Nephron progenitor cell (in vitro differentiated cells): ENCODE results near the gene GNPDA2.
A peak's percentile ranks its signal among the peaks of the same experiment; 100 is the strongest.

Experiments
- DNase-seq: peaks from one replicate; pipeline ENCODE4 v3.0.0; 2021
- H3K27ac Mint-ChIP-seq: 2 replicates; pipeline ENCODE4 v1.8.0; 2021; ENCODE audit warnings: mild to moderate bottlenecking, moderate library complexity, mixed read lengths
- H3K27me3 Mint-ChIP-seq: 2 replicates; pipeline ENCODE4 v1.8.0; 2021; ENCODE audit warnings: mild to moderate bottlenecking, low read depth, mixed read lengths; ENCODE audit not compliant: poor library complexity
- H3K36me3 Mint-ChIP-seq: 2 replicates; pipeline ENCODE4 v1.8.0; 2021; ENCODE audit warnings: low read depth, mixed read lengths
- H3K4me1 Mint-ChIP-seq: 2 replicates; pipeline ENCODE4 v1.8.0; 2021; ENCODE audit warnings: mixed read lengths
- H3K4me3 Mint-ChIP-seq: 2 replicates; pipeline ENCODE4 v1.8.0; 2021; ENCODE audit warnings: mild to moderate bottlenecking, moderate library complexity, mixed read lengths
- H3K9me3 Mint-ChIP-seq: 2 replicates; pipeline ENCODE4 v1.8.0; 2021; ENCODE audit warnings: mild to moderate bottlenecking, moderate library complexity, mixed read lengths
- CTCF ChIP-seq: fragments of 200-600 bp; sonication (generic); IDR thresholded peaks from 2 replicates; pipeline ENCODE4 v1.5.0; 2021; ENCODE audit warnings: antibody characterized with exemption

Gene GNPDA2

GRCh38 chr4:44727471-44727870 is 1.1 kb upstream of the GNPDA2 start:
- peak overlapping the region; percentile 99 for H3K4me3 Mint-ChIP-seq
- peaks cover 32% of the 10 kb centered on the region for H3K4me1 Mint-ChIP-seq
- H3K27ac Mint-ChIP-seq, result no peak overlapping the region
- H3K27me3 Mint-ChIP-seq, result peaks cover 12% of the 10 kb centered on the region
- TF ChIP-seq CTCF, result no peak
- no peak for DNase-seq
- no peaks in the 10 kb centered on the region for H3K36me3 Mint-ChIP-seq
- no peaks in the 10 kb centered on the region for H3K9me3 Mint-ChIP-seq

DNA sequence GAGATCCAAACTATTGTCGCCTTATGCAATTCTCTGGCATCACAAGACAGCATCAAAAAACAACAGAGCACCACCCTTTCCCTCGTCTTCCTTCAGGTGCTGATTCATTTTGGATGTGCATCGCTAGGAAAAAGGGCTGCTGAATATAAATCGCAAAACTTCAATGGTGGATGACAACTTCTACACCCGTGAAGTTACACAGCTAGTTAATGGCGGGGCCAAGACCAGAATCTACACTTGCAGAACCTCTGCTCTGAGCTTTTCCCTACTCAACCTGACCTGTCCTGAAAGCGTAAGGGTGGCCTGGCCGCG is 674 bp downstream of the GNPDA2 start:
- no peaks in the 10 kb centered on the region for H3K9me3 Mint-ChIP-seq
- H3K4me1 Mint-ChIP-seq, result peaks cover 32% of the 10 kb centered on the region
- peak overlapping the region; percentile 99 for H3K4me3 Mint-ChIP-seq
- H3K27ac Mint-ChIP-seq, result peak overlapping the region; percentile 96
- peaks cover 12% of the 10 kb centered on the region for H3K27me3 Mint-ChIP-seq
- DNase-seq, result no peak
- peaks cover 4% of the 10 kb centered on the region for H3K36me3 Mint-ChIP-seq
- TF ChIP-seq CTCF, result no peak

DNA sequence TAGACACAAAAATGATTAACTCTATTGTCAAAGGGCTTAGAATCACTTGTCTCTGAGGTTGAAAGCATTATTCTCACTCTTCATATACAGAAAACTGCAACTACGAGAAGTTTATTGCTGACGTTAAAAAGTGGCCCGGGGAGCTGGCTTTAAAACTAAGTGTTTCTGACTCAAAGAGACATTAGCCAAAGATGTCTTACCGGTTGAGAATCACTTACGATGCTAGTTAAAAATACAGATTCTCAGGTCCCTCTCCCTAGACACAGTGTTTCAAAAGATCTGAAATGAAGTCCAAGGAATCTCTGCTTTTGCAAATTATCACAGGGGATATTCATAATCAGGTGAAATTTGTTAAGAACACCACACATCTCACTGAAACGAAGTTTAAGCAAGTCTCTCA is 1.2 kb downstream of the GNPDA2 start:
- DNase-seq, result no peak
- H3K4me3 Mint-ChIP-seq, result peak overlapping the region; percentile 99
- H3K36me3 Mint-ChIP-seq, result peaks cover 4% of the 10 kb centered on the region
- peaks cover 32% of the 10 kb centered on the region for H3K4me1 Mint-ChIP-seq
- peak overlapping the region; percentile 96 for H3K27ac Mint-ChIP-seq
- TF ChIP-seq CTCF, result no peak
- H3K27me3 Mint-ChIP-seq, result peaks cover 10% of the 10 kb centered on the region
- H3K9me3 Mint-ChIP-seq, result no peaks in the 10 kb centered on the region

GRCh38 chr4:44722001-44722400 is 4.4 kb downstream of the GNPDA2 start:
- Mint-ChIP-seq H3K27me3 (peaks cover 2% of the 10 kb centered on the region), H3K4me3 (no peak overlapping the region), H3K27ac (no peak overlapping the region), H3K36me3 (peaks cover 4% of the 10 kb centered on the region), H3K4me1 (peaks cover 31% of the 10 kb centered on the region), H3K9me3 (no peaks in the 10 kb centered on the region)
- TF ChIP-seq CTCF, result no peak
- no peak for DNase-seq

- no peak for TF ChIP-seq CTCF
- DNase-seq, result no peak
- Mint-ChIP-seq H3K27ac (no peak overlapping the region), H3K36me3 (peaks cover 4% of the 10 kb centered on the region), H3K27me3 (peaks cover 2% of the 10 kb centered on the region), H3K4me3 (no peak overlapping the region), H3K4me1 (peaks cover 19% of the 10 kb centered on the region), H3K9me3 (no peaks in the 10 kb centered on the region)
These were observed 6.0 kb downstream of the GNPDA2 start for GRCh38 chr4:44720371-44720770.

- TF ChIP-seq CTCF, result no peak
- Mint-ChIP-seq H3K36me3 (peaks cover 13% of the 10 kb centered on the region), H3K4me3 (no peak overlapping the region), H3K9me3 (no peaks in the 10 kb centered on the region), H3K4me1 (no peaks in the 10 kb centered on the region), H3K27me3 (peaks cover 2% of the 10 kb centered on the region), H3K27ac (no peak overlapping the region)
- no peak for DNase-seq
These were observed 9.8 kb downstream of the GNPDA2 start for GRCh38 chr4:44716597-44716996.
